Thoracic aorta (tissue), 2 donors: Measurements from ENCODE around the gene PIGR. TPM values are rescaled to one million over a fixed set of nuclear protein-coding genes. Genes with fewer than 3 reads are reported as not detected.

Experiments used
- ATAC-seq: fragments of 150-250 bp; one replicate; pipeline ENCODE4 v1.8.0; 2017; ENCODE audit warnings: low read depth; ENCODE audit not compliant: insufficient number of reproducible peaks, low FRiP score
- DNase-seq: peaks from one replicate; pipeline ENCODE4 v3.0.0-alpha.2; 2020; ENCODE audit warnings: low spot score
- H3K27ac ChIP-seq, 2 donors: fragments of 200-600 bp; sonication (generic); 1 replicate in 1 of 2; 2 replicates in 1 of 2; pipeline ENCODE4 v1.5.1; 2016; ENCODE audit warnings: mild to moderate bottlenecking in 2 of 2, moderate library complexity in 2 of 2
- H3K27me3 ChIP-seq: fragments of 200-600 bp; sonication (generic); replicated peaks from 2 replicates; pipeline ENCODE4 v1.6.0; 2016; ENCODE audit warnings: mild to moderate bottlenecking; ENCODE audit not compliant: insufficient read depth
- H3K36me3 ChIP-seq: fragments of 200-600 bp; sonication (generic); one replicate; pipeline ENCODE4 v1.5.1; 2016
- H3K4me1 ChIP-seq, 2 donors: fragments of 200-600 bp; sonication (generic); 1 replicate in 1 of 2; 2 replicates in 1 of 2; pipeline versions ENCODE4 v1.5.1 to v1.6.0; 2016; ENCODE audit warnings: low read depth in 2 of 2, mild to moderate bottlenecking in 1 of 2; ENCODE audit not compliant: control insufficient read depth in 1 of 2
- H3K4me3 ChIP-seq: fragments of 200-600 bp; sonication (generic); 2 replicates; pipeline ENCODE4 v1.5.1; 2016; ENCODE audit warnings: mild to moderate bottlenecking
- H3K9me3 ChIP-seq: fragments of 200-600 bp; sonication (generic); 2 replicates; pipeline ENCODE4 v1.5.1; 2016
- total RNA-seq, 2 donors: library from RNA; depleted of rRNA; stranded (reverse); fragments of >200 nt; gene quantifications; one replicate each; pipeline versions ENCODE4 v1.1.0 to v1.2.3, GENCODE V29; 2016
- TF ChIP-seq, protein P1 (sequence below): fragments of 200-600 bp; sonication (generic); IDR thresholded peaks from one replicate; pipeline ENCODE4 v1.5.1; 2019; ENCODE audit warnings: antibody characterized with exemption

The PIGR gene
- total RNA-seq, 2 donors from 2014 or later = 7.7 TPM; not detected in 1

DNA sequence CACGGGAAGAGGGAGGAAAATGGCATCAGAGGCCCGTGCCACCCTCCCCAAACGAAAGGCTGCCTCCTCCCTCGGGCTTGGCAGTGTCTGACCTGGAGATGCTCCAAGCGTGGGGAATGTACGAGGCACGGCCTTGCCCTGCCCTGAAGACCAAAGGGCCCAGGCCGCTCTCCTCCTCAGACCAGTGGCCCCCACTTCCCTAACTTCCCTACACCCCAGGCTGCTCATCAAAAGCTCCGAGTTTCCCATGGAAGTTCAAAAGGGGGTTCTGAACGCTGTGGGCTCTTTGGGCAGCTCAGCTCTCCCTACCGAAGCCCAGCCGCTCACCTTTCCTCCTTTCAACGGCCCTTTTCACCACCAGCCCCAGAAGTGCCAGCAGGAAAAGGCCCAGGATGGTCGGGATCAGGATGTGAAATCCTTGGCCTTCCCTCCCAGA lies 36.4 kb downstream of the PIGR start:
- TF ChIP-seq, protein P1, sequence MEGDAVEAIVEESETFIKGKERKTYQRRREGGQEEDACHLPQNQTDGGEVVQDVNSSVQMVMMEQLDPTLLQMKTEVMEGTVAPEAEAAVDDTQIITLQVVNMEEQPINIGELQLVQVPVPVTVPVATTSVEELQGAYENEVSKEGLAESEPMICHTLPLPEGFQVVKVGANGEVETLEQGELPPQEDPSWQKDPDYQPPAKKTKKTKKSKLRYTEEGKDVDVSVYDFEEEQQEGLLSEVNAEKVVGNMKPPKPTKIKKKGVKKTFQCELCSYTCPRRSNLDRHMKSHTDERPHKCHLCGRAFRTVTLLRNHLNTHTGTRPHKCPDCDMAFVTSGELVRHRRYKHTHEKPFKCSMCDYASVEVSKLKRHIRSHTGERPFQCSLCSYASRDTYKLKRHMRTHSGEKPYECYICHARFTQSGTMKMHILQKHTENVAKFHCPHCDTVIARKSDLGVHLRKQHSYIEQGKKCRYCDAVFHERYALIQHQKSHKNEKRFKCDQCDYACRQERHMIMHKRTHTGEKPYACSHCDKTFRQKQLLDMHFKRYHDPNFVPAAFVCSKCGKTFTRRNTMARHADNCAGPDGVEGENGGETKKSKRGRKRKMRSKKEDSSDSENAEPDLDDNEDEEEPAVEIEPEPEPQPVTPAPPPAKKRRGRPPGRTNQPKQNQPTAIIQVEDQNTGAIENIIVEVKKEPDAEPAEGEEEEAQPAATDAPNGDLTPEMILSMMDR = no peak
- ATAC-seq = no peak
- Histone ChIP-seq H3K4me1 (peaks cover 9 to 14% of the 10 kb centered on the region in 2 donors), H3K4me3 (peak overlapping the region; percentile 71), H3K27me3 (peaks cover 13% of the 10 kb centered on the region), H3K9me3 (no peaks in the 10 kb centered on the region), H3K36me3 (no peaks in the 10 kb centered on the region), H3K27ac (no peak overlapping the region)
- no peak for DNase-seq

DNA sequence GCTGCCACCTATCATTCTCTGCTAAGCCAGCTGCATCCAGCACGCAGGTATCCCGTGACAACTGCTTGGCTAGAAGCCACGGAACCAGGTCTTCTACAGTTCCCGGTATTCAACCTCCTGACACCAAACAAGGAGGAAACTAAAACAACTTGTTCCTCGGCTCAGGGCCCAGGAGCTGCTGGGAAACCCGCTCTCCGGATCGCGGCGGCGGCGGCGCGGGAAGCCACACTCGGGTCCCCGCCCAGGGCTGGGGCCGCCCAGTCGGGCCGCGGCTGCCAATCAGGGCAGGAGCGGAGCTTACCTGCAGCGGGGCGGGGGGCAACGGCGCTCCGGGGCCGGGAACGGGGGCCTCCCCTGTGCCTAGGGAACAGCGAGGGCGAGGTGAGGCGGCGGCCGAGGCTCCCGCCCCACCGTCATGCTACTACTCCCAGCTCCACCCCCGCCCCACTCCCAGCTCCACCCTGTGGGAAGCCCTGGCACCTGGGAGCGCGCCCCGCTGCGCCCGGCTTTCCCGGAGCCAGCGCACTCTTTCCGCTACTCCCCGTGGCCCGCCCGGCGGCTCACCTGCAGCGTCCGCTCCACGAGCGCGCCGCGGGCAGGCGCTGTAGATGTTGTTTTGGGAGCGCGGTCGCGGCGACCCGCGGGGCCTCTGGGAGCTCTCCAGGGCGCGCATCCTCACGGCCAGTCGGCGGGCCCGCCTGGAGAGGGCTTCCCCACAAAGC lies 36.9 kb downstream of the PIGR start:
- no peaks in the 10 kb centered on the region for H3K9me3 ChIP-seq
- no peak overlapping the region for H3K27ac ChIP-seq
- no peak for DNase-seq
- ATAC-seq = no peak
- H3K36me3 ChIP-seq = no peaks in the 10 kb centered on the region
- peaks cover 13% of the 10 kb centered on the region for H3K27me3 ChIP-seq
- peak overlapping the region; percentile 71 for H3K4me3 ChIP-seq
- H3K4me1 ChIP-seq = peaks cover 9 to 14% of the 10 kb centered on the region in 2 donors
- TF ChIP-seq, protein P1 = no peak

DNA sequence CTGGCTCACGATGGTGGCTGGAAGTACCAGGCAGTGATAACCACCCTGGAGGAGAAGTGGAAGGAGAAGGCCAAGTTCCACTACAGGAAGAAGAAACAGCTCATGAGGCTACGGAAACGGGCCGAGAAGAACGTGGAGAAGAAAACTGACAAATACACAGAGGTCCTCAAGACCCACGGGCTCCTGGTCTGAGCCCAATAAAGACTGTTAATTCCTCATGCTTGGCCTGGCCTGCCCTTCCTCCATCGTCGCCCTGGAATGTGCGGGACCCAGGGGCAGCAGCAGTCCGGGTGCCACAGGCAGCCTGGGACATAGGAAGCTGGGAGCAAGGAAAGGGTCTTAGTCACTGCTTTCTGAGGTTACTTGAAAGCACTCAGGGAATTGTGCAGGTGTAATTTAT lies 38.2 kb downstream of the PIGR start:
- TF ChIP-seq, protein P1 = no peak
- no peak for DNase-seq
- no peaks in the 10 kb centered on the region for H3K9me3 ChIP-seq
- ATAC-seq = no peak
- no peak overlapping the region for H3K4me3 ChIP-seq
- peaks cover 9 to 14% of the 10 kb centered on the region in 2 donors for H3K4me1 ChIP-seq
- peaks cover 12% of the 10 kb centered on the region for H3K27me3 ChIP-seq
- H3K27ac ChIP-seq = no peak overlapping the region
- H3K36me3 ChIP-seq = no peaks in the 10 kb centered on the region

DNA sequence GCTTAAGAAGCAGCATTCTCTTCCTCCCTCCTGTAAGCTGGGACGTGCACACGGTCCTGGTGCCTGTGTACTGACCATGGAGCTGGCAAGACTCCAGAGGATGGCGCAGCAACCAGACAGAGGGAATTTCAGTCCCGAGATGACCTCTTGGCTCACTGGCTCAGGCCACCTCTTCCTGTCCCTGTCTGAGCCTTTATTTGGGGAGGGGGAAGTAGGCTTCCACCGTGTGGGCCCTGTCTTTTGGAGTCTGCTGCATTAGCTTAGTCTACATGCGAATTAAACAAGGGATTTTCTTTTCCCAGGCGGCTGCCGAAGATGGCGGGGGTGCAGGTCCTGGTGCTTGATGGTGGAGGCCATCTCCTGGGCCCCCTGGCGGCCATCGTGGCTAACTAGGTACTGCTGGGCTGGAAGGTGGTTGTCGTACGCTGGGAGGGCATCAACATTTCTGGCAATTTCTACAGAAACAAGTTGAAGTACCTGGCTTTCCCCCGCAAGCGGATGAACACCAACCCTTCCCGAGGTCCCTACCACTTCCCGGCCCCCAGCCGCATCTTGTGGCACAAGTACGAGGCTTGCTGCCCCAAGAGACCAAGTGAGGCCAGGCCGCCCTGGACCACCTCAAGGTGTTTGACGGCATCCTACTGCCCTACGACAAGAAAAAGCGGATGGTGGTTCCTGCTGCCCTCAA lies 38.8 kb downstream of the PIGR start:
- TF ChIP-seq, protein P1 = no peak

More for the DNA sequence above, 38.8 kb downstream of the PIGR start:
- ATAC-seq (no peak), DNase-seq (no peak)
- H3K27ac ChIP-seq = no peak overlapping the region
- H3K4me1 ChIP-seq = peaks cover 9 to 14% of the 10 kb centered on the region in 2 donors
- H3K36me3 ChIP-seq = no peaks in the 10 kb centered on the region
- peaks cover 7% of the 10 kb centered on the region for H3K27me3 ChIP-seq
- no peak overlapping the region for H3K4me3 ChIP-seq
- no peaks in the 10 kb centered on the region for H3K9me3 ChIP-seq
